OCI-LY3 (cell line): ENCODE measurements around the gene ATOSB.
A peak's percentile ranks its signal among the peaks of the same experiment; 100 is the strongest.

ENCODE experiments used
- H2AFZ ChIP-seq: fragments of 200-600, 300-600 bp; shearing (Covaris generic); 2 replicates; pipeline ENCODE4 v1.6.0; 2014; ENCODE audit warnings: antibody characterized with exemption, low read depth, low read length
- H3K27ac ChIP-seq: fragments of 200-600, 300-600 bp; sonication (generic); 2 replicates; pipeline ENCODE4 v1.5.1; 2014; ENCODE audit warnings: mild to moderate bottlenecking, low read length, moderate library complexity, mixed read lengths
- H3K27me3 ChIP-seq: fragments of 200-600, 300-600 bp; sonication (generic); 2 replicates; pipeline ENCODE4 v1.6.1; 2014; ENCODE audit warnings: low read depth, low read length, mixed read lengths
- H3K36me3 ChIP-seq: fragments of 200-600, 300-600 bp; sonication (generic); replicated peaks from 2 replicates; pipeline ENCODE3; 2014; ENCODE audit warnings: low read depth, low read length, mixed read lengths
- H3K4me1 ChIP-seq: fragments of 300-600, 200-600 bp; sonication (generic); 2 replicates; pipeline ENCODE4 v1.6.1; 2014; ENCODE audit warnings: low read length, mixed read lengths
- H3K4me2 ChIP-seq: fragments of 200-600, 300-600 bp; sonication (generic); 2 replicates; pipeline ENCODE4 v1.6.1; 2014; ENCODE audit warnings: low read length, mixed read lengths
- H3K4me3 ChIP-seq: fragments of 300-600, 200-600 bp; sonication (generic); 2 replicates; pipeline ENCODE4 v1.5.1; 2014; ENCODE audit warnings: antibody characterized with exemption, mild to moderate bottlenecking, low read length, moderate library complexity
- H3K79me2 ChIP-seq: fragments of 300-600, 200-600 bp; shearing (Covaris generic); 2 replicates; pipeline ENCODE4 v1.6.1; 2014; ENCODE audit warnings: mild to moderate bottlenecking, low read length, mixed read lengths
- H3K9ac ChIP-seq: fragments of 300-600, 200-600 bp; shearing (Covaris generic); 2 replicates; pipeline ENCODE4 v1.6.0; 2014; ENCODE audit warnings: mild to moderate bottlenecking, low read length, moderate library complexity
- H3K9me3 ChIP-seq: fragments of 200-600, 300-600 bp; shearing (Covaris generic); 2 replicates; pipeline ENCODE4 v1.6.1; 2014; ENCODE audit warnings: low read length, mixed read lengths; ENCODE audit not compliant: insufficient read depth
- H4K20me1 ChIP-seq: fragments of 200-600, 300-600 bp; sonication (generic); 2 replicates; pipeline ENCODE4 v1.6.1; 2016; ENCODE audit warnings: low read length, mixed read lengths; ENCODE audit not compliant: insufficient read depth
- EZH2phosphoT487 ChIP-seq: fragments of 200-600 bp; shearing (Covaris generic); IDR thresholded peaks from 2 replicates; pipeline ENCODE4 v1.6.1; 2018; ENCODE audit warnings: antibody characterized with exemption, mixed run types, low read depth
- TF ChIP-seq, protein P1 (sequence below): fragments of 200-600, 300-600 bp; sonication (generic); IDR thresholded peaks from 2 replicates; pipeline ENCODE4 v1.5.1; 2014; ENCODE audit warnings: antibody characterized with exemption, low read length, low read depth

The ATOSB gene

DNA sequence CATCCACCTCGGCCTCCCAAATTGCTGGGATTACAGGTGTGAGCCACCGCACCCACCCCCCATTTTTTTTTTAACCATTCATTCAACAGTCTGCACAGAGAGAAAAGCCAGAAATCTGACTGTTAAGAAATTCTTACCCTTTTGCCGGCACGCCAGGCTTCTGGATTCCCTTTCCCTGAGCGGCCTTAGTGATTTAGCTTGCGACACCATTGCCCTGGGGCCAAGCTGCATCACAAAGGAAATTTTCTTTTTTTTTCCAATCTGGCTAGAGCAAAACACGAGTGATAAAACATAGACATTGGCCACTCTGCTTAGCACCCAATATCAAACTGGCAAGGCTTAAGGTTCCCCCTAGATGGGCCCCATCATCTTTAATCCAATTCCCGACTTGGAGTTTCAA lies 21.2 kb upstream of the ATOSB start:
- Histone ChIP-seq H3K79me2 (no peaks in the 10 kb centered on the region), H3K4me3 (no peak overlapping the region), H3K27ac (no peak overlapping the region), H3K36me3 (peaks cover 2% of the 10 kb centered on the region), H3K9ac (no peak overlapping the region), H3K27me3 (no peaks in the 10 kb centered on the region), H3K4me2 (no peak overlapping the region), H4K20me1 (no peaks in the 10 kb centered on the region), H3K9me3 (peaks cover 3% of the 10 kb centered on the region; the same call in 1 of the 2 replicates), H3K4me1 (no peaks in the 10 kb centered on the region), H2AFZ (no peak overlapping the region)
- TF ChIP-seq, protein P1, sequence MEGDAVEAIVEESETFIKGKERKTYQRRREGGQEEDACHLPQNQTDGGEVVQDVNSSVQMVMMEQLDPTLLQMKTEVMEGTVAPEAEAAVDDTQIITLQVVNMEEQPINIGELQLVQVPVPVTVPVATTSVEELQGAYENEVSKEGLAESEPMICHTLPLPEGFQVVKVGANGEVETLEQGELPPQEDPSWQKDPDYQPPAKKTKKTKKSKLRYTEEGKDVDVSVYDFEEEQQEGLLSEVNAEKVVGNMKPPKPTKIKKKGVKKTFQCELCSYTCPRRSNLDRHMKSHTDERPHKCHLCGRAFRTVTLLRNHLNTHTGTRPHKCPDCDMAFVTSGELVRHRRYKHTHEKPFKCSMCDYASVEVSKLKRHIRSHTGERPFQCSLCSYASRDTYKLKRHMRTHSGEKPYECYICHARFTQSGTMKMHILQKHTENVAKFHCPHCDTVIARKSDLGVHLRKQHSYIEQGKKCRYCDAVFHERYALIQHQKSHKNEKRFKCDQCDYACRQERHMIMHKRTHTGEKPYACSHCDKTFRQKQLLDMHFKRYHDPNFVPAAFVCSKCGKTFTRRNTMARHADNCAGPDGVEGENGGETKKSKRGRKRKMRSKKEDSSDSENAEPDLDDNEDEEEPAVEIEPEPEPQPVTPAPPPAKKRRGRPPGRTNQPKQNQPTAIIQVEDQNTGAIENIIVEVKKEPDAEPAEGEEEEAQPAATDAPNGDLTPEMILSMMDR, result no peak
- no peak for TF ChIP-seq EZH2phosphoT487

DNA sequence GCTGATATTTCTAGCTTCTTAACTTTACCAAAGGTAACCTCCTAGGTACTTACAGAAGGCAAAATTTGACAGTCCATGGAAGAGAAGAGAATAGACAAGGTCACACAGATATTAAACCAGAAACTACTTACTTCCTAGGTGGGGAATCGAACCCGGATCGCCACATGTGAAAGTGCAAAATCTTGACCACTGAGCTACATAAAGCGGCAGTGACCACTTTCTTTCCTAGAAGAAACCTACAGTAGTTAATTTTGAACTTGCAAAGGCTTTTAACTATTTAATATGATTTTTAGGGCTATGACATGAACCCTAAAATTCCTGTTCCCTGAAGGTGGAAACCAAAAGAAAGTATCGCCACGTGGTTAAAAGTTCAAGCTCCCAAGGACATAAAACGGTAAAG lies 20.3 kb upstream of the ATOSB start:
- no peaks in the 10 kb centered on the region for H3K27me3 ChIP-seq
- no peak overlapping the region for H3K4me2 ChIP-seq
- no peaks in the 10 kb centered on the region for H3K79me2 ChIP-seq

DNA sequence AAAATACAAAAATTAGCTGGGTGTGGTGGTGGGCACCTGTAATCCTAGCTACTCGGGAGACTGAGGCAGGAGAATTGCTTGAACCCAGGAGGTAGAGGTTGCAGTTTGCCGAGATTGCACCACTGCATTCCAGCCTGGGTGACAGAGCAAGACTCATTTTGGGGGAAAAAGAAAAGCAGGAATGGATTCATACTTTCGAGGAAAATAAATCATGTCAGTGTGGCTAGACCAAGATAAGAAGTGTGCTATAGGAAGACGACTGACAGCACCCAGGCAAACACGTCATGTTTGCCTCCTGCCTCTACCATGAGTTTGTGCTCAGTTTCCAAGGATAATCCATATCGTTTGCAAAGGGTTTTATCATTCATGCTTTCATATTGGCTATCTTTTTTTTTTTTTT lies 19.3 kb upstream of the ATOSB start:
- H4K20me1 ChIP-seq, result no peaks in the 10 kb centered on the region
- H3K9ac ChIP-seq, result no peak overlapping the region
- no peak overlapping the region for H3K4me2 ChIP-seq
- H3K27ac ChIP-seq, result no peak overlapping the region
- no peaks in the 10 kb centered on the region for H3K79me2 ChIP-seq
- TF ChIP-seq EZH2phosphoT487, result no peak
- TF ChIP-seq, protein P1, result no peak
- H3K4me3 ChIP-seq, result no peak overlapping the region
- no peaks in the 10 kb centered on the region for H3K27me3 ChIP-seq
- no peaks in the 10 kb centered on the region for H3K36me3 ChIP-seq
- no peaks in the 10 kb centered on the region for H3K4me1 ChIP-seq
- H3K9me3 ChIP-seq, result no peaks in the 10 kb centered on the region
- no peak overlapping the region for H2AFZ ChIP-seq

More for the DNA sequence above, 20.3 kb upstream of the ATOSB start:
- Histone ChIP-seq H2AFZ (no peak overlapping the region), H3K9me3 (no peaks in the 10 kb centered on the region), H3K4me1 (no peaks in the 10 kb centered on the region), H4K20me1 (no peaks in the 10 kb centered on the region), H3K9ac (no peak overlapping the region), H3K4me3 (no peak overlapping the region), H3K36me3 (peaks cover under 1% of the 10 kb centered on the region), H3K27ac (no peak overlapping the region)
- TF ChIP-seq, protein P1, result no peak
- TF ChIP-seq EZH2phosphoT487, result no peak

DNA sequence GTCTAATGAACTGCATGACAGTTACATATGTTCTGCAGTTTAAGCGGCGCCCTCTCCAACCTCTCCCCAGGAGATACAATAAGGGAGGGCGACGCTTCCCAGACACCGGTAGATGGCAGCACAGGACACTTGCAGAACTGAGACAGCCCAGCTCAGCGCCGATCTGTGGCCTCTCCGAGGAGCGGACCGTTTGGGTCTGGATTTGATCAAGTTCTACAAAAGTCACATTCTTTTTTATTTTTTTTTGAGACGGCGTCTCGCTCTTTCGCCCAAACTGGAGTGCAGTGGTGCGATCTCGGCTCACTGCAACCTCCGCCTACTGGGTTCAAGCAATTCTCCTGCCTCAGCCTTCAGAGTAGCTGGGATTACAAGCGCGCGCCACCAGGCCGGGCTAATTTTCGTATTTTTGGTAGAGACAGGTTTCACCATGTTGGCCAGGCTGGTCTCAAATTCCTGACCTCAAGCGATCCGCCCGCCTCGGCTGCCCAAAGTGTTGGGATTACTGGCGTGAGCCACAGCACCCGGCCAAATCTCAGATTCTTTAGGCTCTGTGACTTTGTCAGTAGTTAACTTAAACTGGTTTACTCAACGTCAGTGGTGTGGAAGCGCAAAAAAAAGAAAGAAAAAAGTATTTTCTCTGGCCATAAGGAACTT lies 1.4 kb upstream of the ATOSB start:
- peak overlapping the region; percentile 91; the same call in 1 of the 2 replicates for H3K9ac ChIP-seq
- peaks cover 31% of the 10 kb centered on the region for H3K4me1 ChIP-seq
- no peaks in the 10 kb centered on the region for H4K20me1 ChIP-seq
- H3K27me3 ChIP-seq, result no peaks in the 10 kb centered on the region
- peaks cover 17% of the 10 kb centered on the region for H3K79me2 ChIP-seq
- H3K27ac ChIP-seq, result peak overlapping the region; percentile 85
- no peak overlapping the region for H2AFZ ChIP-seq
- H3K4me3 ChIP-seq, result peak overlapping the region; percentile 99
- H3K36me3 ChIP-seq, result no peaks in the 10 kb centered on the region
- no peak for TF ChIP-seq EZH2phosphoT487
- TF ChIP-seq, protein P1, result peak; percentile 94
- H3K4me2 ChIP-seq, result peak overlapping the region; percentile 98
- H3K9me3 ChIP-seq, result no peaks in the 10 kb centered on the region
